IMR-90 (cell line): Measurements from ENCODE around the gene CASP2. TPM values are rescaled to one million over a fixed set of nuclear protein-coding genes. Genes with fewer than 3 reads are reported as not detected.

Source experiments
- ATAC-seq: fragments of 200-7000 bp; cut with Tn5 transposase; 2 replicates; pipeline ENCODE4 v1.9.1; 2020; ENCODE audit warnings: low read depth, mild to moderate bottlenecking, moderate library complexity
- BruUV-seq: library from RNA; stranded (reverse); fragments of 400-500 nt; replicated peaks from 2 replicates; lab custom pipeline; 2021; lab: Mats Ljungman, UMichigan
- CTCF ChIA-PET: fragments of 300-600 bp; formaldehyde crosslinking; extraction: SDS; loops from one replicate; lab custom pipeline; 2021; ENCODE audit warnings: antibody characterized with exemption; lab: Yijun Ruan, JAX
- POLR2A ChIA-PET: fragments of 300-600 bp; sonication (Branson Sonifier 250); formaldehyde crosslinking; loops from one replicate; lab custom pipeline; 2022; ENCODE audit warnings: antibody characterized with exemption; ENCODE audit not compliant: unreplicated experiment; lab: Charles Lee
- DNase-seq: peaks from one replicate; pipeline ENCODE4 v3.0.0; 2013
- H2AFZ ChIP-seq: replicated peaks from 2 replicates; pipeline ENCODE3; 2013; ENCODE audit warnings: low read length, mild to moderate bottlenecking; ENCODE audit not compliant: poor library complexity
- H2AK5ac ChIP-seq: 2 replicates; pipeline ENCODE4 v1.6.1; 2013; ENCODE audit warnings: low read depth, low read length, inconsistent platforms
- H2AK9ac ChIP-seq: replicated peaks from 2 replicates; pipeline ENCODE3; 2013; ENCODE audit warnings: mild to moderate bottlenecking, low read depth, low read length, moderate library complexity; ENCODE audit not compliant: poor library complexity
- H2BK120ac ChIP-seq: 2 replicates; pipeline ENCODE4 v1.6.1; 2013; ENCODE audit warnings: low read depth, low read length, inconsistent platforms
- H2BK15ac ChIP-seq: 3 replicates; pipeline ENCODE4 v1.6.1; 2013; ENCODE audit warnings: low read depth, low read length, inconsistent platforms
- H2BK20ac ChIP-seq: 2 replicates; pipeline ENCODE4 v1.6.1; 2013; ENCODE audit warnings: low read depth, mild to moderate bottlenecking, inconsistent platforms, low read length, moderate library complexity
- H2BK5ac ChIP-seq: 2 replicates; pipeline ENCODE4 v1.6.1; 2013; ENCODE audit warnings: mild to moderate bottlenecking, low read depth, low read length, inconsistent platforms; ENCODE audit not compliant: poor library complexity, severe bottlenecking
- H3K14ac ChIP-seq: replicated peaks from 2 replicates; pipeline ENCODE4 v1.6.1; 2013; ENCODE audit warnings: low read depth, low read length, inconsistent platforms
- H3K18ac ChIP-seq: 2 replicates; pipeline ENCODE4 v1.6.1; 2013; ENCODE audit warnings: low read depth, low read length, control low read depth
- H3K23ac ChIP-seq: 2 replicates; pipeline ENCODE4 v1.6.1; 2013; ENCODE audit warnings: low read depth, low read length, inconsistent platforms
- H3K27ac ChIP-seq: 2 replicates; pipeline ENCODE4 v1.5.1; 2013; ENCODE audit warnings: mild to moderate bottlenecking, control low read depth, low read length; ENCODE audit not compliant: insufficient read depth
- H3K27me3 ChIP-seq: 2 replicates; pipeline ENCODE4 v1.6.1; 2013; ENCODE audit warnings: low read length; ENCODE audit not compliant: control insufficient read depth, insufficient read depth
- H3K36me3 ChIP-seq: 2 replicates; pipeline ENCODE4 v1.6.1; 2013; ENCODE audit warnings: low read length, mixed read lengths; ENCODE audit not compliant: control insufficient read depth, insufficient read depth
- H3K4ac ChIP-seq: 2 replicates; pipeline ENCODE4 v1.6.1; 2013; ENCODE audit warnings: low read depth, low read length, inconsistent platforms
- H3K4me1 ChIP-seq: 2 replicates; pipeline ENCODE4 v1.6.1; 2013; ENCODE audit warnings: low read length, mixed read lengths; ENCODE audit not compliant: control insufficient read depth, insufficient read depth
- H3K4me2 ChIP-seq: 2 replicates; pipeline ENCODE4 v1.6.1; 2013; ENCODE audit warnings: low read depth, mild to moderate bottlenecking, control low read depth, low read length, moderate library complexity
- H3K4me3 ChIP-seq: 2 replicates; pipeline ENCODE4 v1.5.1; 2013; ENCODE audit warnings: low read depth, mild to moderate bottlenecking, control low read depth, low read length, moderate library complexity; ENCODE audit not compliant: insufficient read depth
- H3K56ac ChIP-seq: 2 replicates; pipeline ENCODE4 v1.6.1; 2013; ENCODE audit warnings: low read length, inconsistent platforms; ENCODE audit not compliant: insufficient read depth; ENCODE audit errors: extremely low read depth
- H3K79me1 ChIP-seq, 2 experiments: 2 replicates each; pipeline ENCODE4 v1.6.1; 2013; ENCODE audit warnings: low read length in 2 of 2, inconsistent platforms in 1 of 2, low read depth in 1 of 2
- H3K9ac ChIP-seq: 2 replicates; pipeline ENCODE4 v1.6.1; 2013; ENCODE audit warnings: low read depth, low read length, control low read depth
- H3K9me1 ChIP-seq: 2 replicates; pipeline ENCODE4 v1.6.1; 2013; ENCODE audit warnings: low read length, inconsistent platforms; ENCODE audit not compliant: insufficient read depth
- H3K9me3 ChIP-seq: 2 replicates; pipeline ENCODE4 v1.6.1; 2013; ENCODE audit warnings: low read length; ENCODE audit not compliant: control insufficient read depth, insufficient read depth
- H4K20me1 ChIP-seq: 2 replicates; pipeline ENCODE4 v1.6.1; 2013; ENCODE audit warnings: low read length, inconsistent platforms; ENCODE audit not compliant: insufficient read depth
- H4K5ac ChIP-seq: 2 replicates; pipeline ENCODE4 v1.6.1; 2013; ENCODE audit warnings: mild to moderate bottlenecking, low read depth, low read length, control low read depth
- H4K8ac ChIP-seq, 2 experiments: 2 replicates each; pipeline ENCODE4 v1.6.1; 2013; ENCODE audit warnings: low read depth in 2 of 2, low read length in 2 of 2, control low read depth in 1 of 2, inconsistent platforms in 1 of 2
- H4K91ac ChIP-seq: 2 replicates; pipeline ENCODE4 v1.6.1; 2013; ENCODE audit warnings: low read depth, low read length, inconsistent platforms; ENCODE audit not compliant: insufficient read depth
- BHLHE40 ChIP-seq: fragments of 150-350 bp; IDR thresholded peaks from 2 replicates; pipeline ENCODE4 v1.6.1; 2016; ENCODE audit warnings: mild to moderate bottlenecking, low read depth, low read length
- CEBPB ChIP-seq: IDR thresholded peaks from 2 replicates; pipeline ENCODE4 v1.6.1; 2012; ENCODE audit warnings: low read depth, low read length, improper control_type of control experiment
- CHD1 ChIP-seq: IDR thresholded peaks from 2 replicates; pipeline ENCODE4 v1.6.1; 2012; ENCODE audit warnings: low read depth, low read length, improper control_type of control experiment
- FOS ChIP-seq: fragments of 150-350 bp; IDR thresholded peaks from 2 replicates; pipeline ENCODE4 v1.6.1; 2016; ENCODE audit warnings: low read depth, low read length
- MXI1 ChIP-seq: IDR thresholded peaks from 2 replicates; pipeline ENCODE4 v1.6.1; 2012; ENCODE audit warnings: low read depth, mild to moderate bottlenecking, low read length, moderate library complexity, borderline replicate concordance
- NFE2L2 ChIP-seq: fragments of 150-350 bp; IDR thresholded peaks from 2 replicates; pipeline ENCODE4 v1.6.1; 2016; ENCODE audit warnings: low read depth, mild to moderate bottlenecking, low read length
- RAD21 ChIP-seq: IDR thresholded peaks from 2 replicates; pipeline ENCODE4 v1.6.1; 2012; ENCODE audit warnings: low read length, improper control_type of control experiment
- RCOR1 ChIP-seq: IDR thresholded peaks from 2 replicates; pipeline ENCODE4 v1.6.1; 2012; ENCODE audit warnings: mild to moderate bottlenecking, low read length, improper control_type of control experiment; ENCODE audit not compliant: insufficient replicate concordance
- RFX5 ChIP-seq: IDR thresholded peaks from 2 replicates; pipeline ENCODE4 v1.8.0; 2012; ENCODE audit warnings: low read depth, mild to moderate bottlenecking, low read length, moderate library complexity
- SMC3 ChIP-seq: fragments of 150-350 bp; IDR thresholded peaks from 2 replicates; pipeline ENCODE4 v1.6.1; 2016; ENCODE audit warnings: low read depth, mild to moderate bottlenecking, antibody characterized with exemption, low read length, moderate library complexity
- WGBS, 2 experiments: methylation state at CpG; one replicate each; pipeline versions ENCODE4 v1.1.5 to v1.1.7; 2013; ENCODE audit warnings: missing lambda C conversion rate in 2 of 2; ENCODE audit not compliant: insufficient read length in 1 of 2; ENCODE audit errors: extremely low coverage in 2 of 2; 5-methylcytosine and 5-hydroxymethylcytosine counted together
- dilution Hi-C: fragments of 300-500 bp; cut with HindIII; formaldehyde crosslinking; loops from one replicate; pipeline ENCODE4 v1.14.3; 2018; ENCODE audit warnings: low sequenced_read_pairs; ENCODE audit not compliant: unreplicated experiment
- in situ Hi-C: fragments of 300-500 bp; cut with MboI; formaldehyde crosslinking; loops from 3 replicates; pipeline ENCODE4 v1.14.3; 2019; ENCODE audit warnings: low sequenced_read_pairs, inconsistent platforms, mixed read lengths
- intact Hi-C: fragments of 100-400 bp; cut with micrococcal nuclease; formaldehyde crosslinking; loops from 2 replicates; pipeline ENCODE4 v1.10.0; 2022
- polyA plus RNA-seq, 3 experiments: library from polyadenylated mRNA; depleted of rRNA; stranded (reverse); fragments of >200 nt; gene quantifications; 2 replicates each; pipeline ENCODE4 v1.2.3, GENCODE V29; 2012; ENCODE audit warnings: low replicate concordance in 1 of 3
- total RNA-seq: library from RNA; depleted of rRNA; stranded (reverse); fragments of >200 nt; gene quantifications from 2 replicates; pipeline ENCODE4 v1.2.3, GENCODE V29; 2012
- TF ChIP-seq, protein P1 (sequence below): fragments of 150-350 bp; IDR thresholded peaks from 2 replicates; pipeline ENCODE4 v1.6.1; 2017; ENCODE audit warnings: mild to moderate bottlenecking, antibody characterized with exemption, low read length, low read depth
- TF ChIP-seq, protein P2 (sequence below): fragments of 150-350 bp; IDR thresholded peaks from 2 replicates; pipeline ENCODE4 v1.6.1; 2016; ENCODE audit warnings: low read depth, mild to moderate bottlenecking, low read length, moderate library complexity, borderline replicate concordance
- TF ChIP-seq, protein P3 (sequence below): conservative IDR thresholded peaks from 2 replicates; pipeline ENCODE4 v1.5.1; 2012; ENCODE audit warnings: mild to moderate bottlenecking, low read depth, low read length, improper control_type of control experiment

Gene CASP2
- total and polyA plus RNA-seq, 2 of the 4 experiments (the other 2 are of a cell fraction) = 15.4 to 25.6 TPM

DNA sequence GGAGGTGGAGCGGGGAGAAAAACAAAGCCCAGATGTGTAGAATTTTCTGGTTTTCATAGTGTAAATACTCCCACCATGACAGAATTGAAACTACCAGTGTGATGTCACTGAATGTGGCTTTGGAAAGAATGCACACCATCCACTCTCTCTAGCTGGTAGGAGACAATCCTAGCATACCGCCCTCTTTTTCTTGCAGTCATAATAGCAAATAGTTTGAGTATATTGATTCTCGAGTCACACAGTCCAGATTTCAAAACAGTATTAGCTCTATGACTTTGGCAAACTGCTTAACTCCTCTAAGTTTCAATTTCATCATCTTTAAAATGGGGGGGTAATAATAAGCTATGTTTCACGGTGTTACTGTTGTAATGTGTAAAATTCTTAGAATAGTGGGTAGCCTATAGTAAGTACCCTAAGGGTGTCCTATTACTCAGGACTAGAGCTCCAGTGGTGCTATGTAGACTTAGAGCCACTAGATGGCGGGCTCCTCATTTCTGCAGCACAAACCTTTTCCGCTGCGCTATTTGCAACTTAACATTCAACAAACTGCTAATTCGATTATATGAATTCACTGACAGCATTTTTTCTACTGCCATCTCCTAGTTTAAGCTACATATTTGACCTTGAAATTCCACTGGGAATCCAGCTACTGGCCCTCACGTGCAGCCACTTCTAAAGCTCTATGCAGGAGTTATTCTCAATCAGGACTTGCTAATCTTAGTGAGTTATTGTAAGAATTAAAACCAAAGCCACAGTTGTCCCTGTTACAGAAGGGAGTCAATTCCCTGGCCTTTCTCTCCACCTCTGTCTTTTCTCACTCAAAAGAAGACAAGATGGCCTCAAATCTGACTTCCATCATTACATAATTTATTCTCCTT is 47.6 kb upstream of the CASP2 start:
- H2AK5ac ChIP-seq = no peak overlapping the region
- H3K36me3 ChIP-seq = no peaks in the 10 kb centered on the region
- H2AFZ ChIP-seq = no peak overlapping the region
- 5% methylated on average over 4 of the region's 9 CpGs; no CpG with 5 or more reads in 1 of the 2 experiments for WGBS, 2 experiments
- H3K4me3 ChIP-seq = no peak overlapping the region
- no peak overlapping the region for H2AK9ac ChIP-seq
- H3K27me3 ChIP-seq = peaks cover 4% of the 10 kb centered on the region; the same call in 1 of the 2 replicates
- peak overlapping the region; percentile 86 for H3K4me2 ChIP-seq
- H3K4me1 ChIP-seq = peaks cover 4% of the 10 kb centered on the region; the same call in 1 of the 2 replicates
- H3K9me3 ChIP-seq = peaks cover 2% of the 10 kb centered on the region; the same call in 1 of the 2 replicates
- no peak overlapping the region for H4K8ac ChIP-seq
- intact Hi-C loops = loop anchor here (2.0 to 5.0 kb wide), 2 partner anchors 142 to 176 kb away; partner anchors contain the start of gene ZYX
- no peak overlapping the region for H3K14ac ChIP-seq
- ATAC-seq (peak; percentile 95), DNase-seq (peak; percentile 86)
- H3K9ac ChIP-seq = peak overlapping the region; percentile 61
- H2BK5ac ChIP-seq = peak overlapping the region; percentile 11
- no peak overlapping the region for H3K18ac ChIP-seq
- H4K91ac ChIP-seq = no peak overlapping the region
- POLR2A ChIA-PET = no interaction called here
- CTCF ChIA-PET = interaction anchor here (0.6 to 2.2 kb wide), 26 partner anchors 9 to 922 kb away, joined by 3 to 24 read pairs (median 4); partner anchors contain the start of genes CLCN1, GSTK1 and TAS2R40
- in situ Hi-C loops = no loop called here
- H3K56ac ChIP-seq = no peak overlapping the region
- no TSS peak for BruUV-seq
- no peak overlapping the region for H3K23ac ChIP-seq
- H2BK15ac ChIP-seq = no peak overlapping the region
- no peaks in the 10 kb centered on the region for H3K9me1 ChIP-seq
- no peak overlapping the region for H2BK20ac ChIP-seq
- no peaks in the 10 kb centered on the region for H3K79me1 ChIP-seq
- dilution Hi-C loops = no loop called here
- H3K4ac ChIP-seq = no peak overlapping the region
- no peak overlapping the region for H2BK120ac ChIP-seq
- H3K27ac ChIP-seq = no peak overlapping the region
- no peak overlapping the region for H4K5ac ChIP-seq
- H4K20me1 ChIP-seq = no peaks in the 10 kb centered on the region
- TF ChIP-seq, protein P1, sequence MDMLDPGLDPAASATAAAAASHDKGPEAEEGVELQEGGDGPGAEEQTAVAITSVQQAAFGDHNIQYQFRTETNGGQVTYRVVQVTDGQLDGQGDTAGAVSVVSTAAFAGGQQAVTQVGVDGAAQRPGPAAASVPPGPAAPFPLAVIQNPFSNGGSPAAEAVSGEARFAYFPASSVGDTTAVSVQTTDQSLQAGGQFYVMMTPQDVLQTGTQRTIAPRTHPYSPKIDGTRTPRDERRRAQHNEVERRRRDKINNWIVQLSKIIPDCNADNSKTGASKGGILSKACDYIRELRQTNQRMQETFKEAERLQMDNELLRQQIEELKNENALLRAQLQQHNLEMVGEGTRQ = no peak
- TF ChIP-seq RAD21 (peak; percentile 89), SMC3 (peak; percentile 88), FOS (no peak), MXI1 (no peak), RCOR1 (no peak), CEBPB (no peak), NFE2L2 (no peak), CHD1 (no peak), BHLHE40 (peak; percentile 32; the same call in 1 of the 2 replicates), RFX5 (no peak)
- TF ChIP-seq, protein P2, sequence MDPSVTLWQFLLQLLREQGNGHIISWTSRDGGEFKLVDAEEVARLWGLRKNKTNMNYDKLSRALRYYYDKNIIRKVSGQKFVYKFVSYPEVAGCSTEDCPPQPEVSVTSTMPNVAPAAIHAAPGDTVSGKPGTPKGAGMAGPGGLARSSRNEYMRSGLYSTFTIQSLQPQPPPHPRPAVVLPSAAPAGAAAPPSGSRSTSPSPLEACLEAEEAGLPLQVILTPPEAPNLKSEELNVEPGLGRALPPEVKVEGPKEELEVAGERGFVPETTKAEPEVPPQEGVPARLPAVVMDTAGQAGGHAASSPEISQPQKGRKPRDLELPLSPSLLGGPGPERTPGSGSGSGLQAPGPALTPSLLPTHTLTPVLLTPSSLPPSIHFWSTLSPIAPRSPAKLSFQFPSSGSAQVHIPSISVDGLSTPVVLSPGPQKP = no peak
- TF ChIP-seq, protein P3, sequence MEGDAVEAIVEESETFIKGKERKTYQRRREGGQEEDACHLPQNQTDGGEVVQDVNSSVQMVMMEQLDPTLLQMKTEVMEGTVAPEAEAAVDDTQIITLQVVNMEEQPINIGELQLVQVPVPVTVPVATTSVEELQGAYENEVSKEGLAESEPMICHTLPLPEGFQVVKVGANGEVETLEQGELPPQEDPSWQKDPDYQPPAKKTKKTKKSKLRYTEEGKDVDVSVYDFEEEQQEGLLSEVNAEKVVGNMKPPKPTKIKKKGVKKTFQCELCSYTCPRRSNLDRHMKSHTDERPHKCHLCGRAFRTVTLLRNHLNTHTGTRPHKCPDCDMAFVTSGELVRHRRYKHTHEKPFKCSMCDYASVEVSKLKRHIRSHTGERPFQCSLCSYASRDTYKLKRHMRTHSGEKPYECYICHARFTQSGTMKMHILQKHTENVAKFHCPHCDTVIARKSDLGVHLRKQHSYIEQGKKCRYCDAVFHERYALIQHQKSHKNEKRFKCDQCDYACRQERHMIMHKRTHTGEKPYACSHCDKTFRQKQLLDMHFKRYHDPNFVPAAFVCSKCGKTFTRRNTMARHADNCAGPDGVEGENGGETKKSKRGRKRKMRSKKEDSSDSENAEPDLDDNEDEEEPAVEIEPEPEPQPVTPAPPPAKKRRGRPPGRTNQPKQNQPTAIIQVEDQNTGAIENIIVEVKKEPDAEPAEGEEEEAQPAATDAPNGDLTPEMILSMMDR = peak; percentile 91
